GM23248 (cell line): ENCODE measurements around the gene ATP7B.

ENCODE experiments used
- EZH2 ChIP-seq: fragments of 200-600 bp; sonication (generic); IDR thresholded peaks from 2 replicates; pipeline ENCODE4 v1.6.1; 2018; ENCODE audit warnings: antibody characterized with exemption, mild to moderate bottlenecking; ENCODE audit not compliant: insufficient read depth, poor library complexity, severe bottlenecking
- EZH2phosphoT487 ChIP-seq: fragments of 200-600 bp; sonication (generic); IDR thresholded peaks from 2 replicates; pipeline ENCODE4 v1.6.1; 2018; ENCODE audit warnings: antibody characterized with exemption, moderate library complexity, mild to moderate bottlenecking, low read depth; ENCODE audit not compliant: insufficient read depth

DNA sequence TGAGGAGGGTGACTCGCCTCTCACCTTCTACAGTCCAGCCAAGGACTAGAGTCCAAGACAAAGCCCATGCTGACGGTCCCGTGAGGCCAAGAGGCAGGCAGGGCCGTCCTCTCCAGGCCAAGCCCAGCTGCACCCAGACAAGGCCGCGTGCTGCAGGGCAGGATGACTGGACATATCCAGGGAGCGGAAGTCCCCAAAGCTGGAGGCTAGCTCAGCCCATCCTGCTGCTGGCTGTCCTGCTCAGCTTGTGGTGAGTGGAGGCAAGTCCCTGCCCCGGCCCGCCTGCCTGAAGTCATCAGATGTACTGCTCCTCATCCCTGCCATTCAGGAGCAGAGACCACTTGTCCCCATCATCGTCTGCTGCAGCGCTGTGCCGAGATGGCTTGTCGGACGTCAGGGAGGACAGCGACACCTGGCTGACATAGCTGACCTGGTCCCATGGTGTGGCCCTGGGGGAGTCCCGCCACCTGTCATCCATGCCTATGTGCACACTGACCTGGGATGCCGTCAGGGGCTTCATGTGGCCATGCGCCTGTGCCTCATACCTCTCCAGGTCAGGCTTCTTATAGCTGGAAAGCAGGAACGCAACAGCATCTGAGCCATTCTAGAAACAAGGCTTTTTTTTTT, 76.7 kb downstream of the ATP7B start:
- no peak for TF ChIP-seq EZH2
- no peak for TF ChIP-seq EZH2phosphoT487
